HL-60 (cell line): ENCODE data around the gene RTP3.

Source experiments
- CTCF ChIP-seq: IDR thresholded peaks from one replicate; pipeline ENCODE4 v1.5.1; 2011; ENCODE audit warnings: low read length, control low read depth, inconsistent platforms; ENCODE audit not compliant: insufficient read depth
- REST ChIP-seq: IDR thresholded peaks from 2 replicates; pipeline ENCODE4 v1.6.1; 2012; ENCODE audit warnings: low read depth; ENCODE audit not compliant: insufficient replicate concordance

- TF ChIP-seq CTCF (no peak), REST (no peak)
These were observed 37.7 kb upstream of the RTP3 start for GRCh38 chr3:46460051-46460450.
